Measurements from ENCODE around the gene SCGB3A2.

DNA sequence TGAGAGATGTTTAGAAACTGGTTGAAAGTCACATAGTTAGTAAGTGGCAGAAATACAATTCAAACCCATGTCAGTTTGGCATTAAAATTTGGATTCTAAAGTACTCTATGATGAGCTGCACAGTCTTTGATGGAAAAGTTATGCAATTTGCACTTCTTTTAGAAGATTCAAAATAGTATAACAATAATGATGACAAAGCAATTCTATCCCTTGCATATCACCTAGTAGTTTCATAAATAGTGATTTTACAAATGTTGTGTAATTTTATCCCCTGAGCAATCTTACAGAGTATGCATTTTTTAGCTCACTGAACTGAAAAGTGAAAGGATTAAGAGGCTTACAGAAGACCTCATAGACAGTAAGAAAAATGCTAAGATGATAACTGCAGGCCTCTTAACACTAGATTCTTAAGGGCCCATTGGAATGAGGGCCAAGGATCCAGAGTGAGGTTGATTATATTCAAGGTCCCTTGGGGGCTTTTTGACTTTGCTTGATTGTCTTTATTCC is 24.2 kb downstream of the SCGB3A2 start:
- TF ChIP-seq, protein P1, sequence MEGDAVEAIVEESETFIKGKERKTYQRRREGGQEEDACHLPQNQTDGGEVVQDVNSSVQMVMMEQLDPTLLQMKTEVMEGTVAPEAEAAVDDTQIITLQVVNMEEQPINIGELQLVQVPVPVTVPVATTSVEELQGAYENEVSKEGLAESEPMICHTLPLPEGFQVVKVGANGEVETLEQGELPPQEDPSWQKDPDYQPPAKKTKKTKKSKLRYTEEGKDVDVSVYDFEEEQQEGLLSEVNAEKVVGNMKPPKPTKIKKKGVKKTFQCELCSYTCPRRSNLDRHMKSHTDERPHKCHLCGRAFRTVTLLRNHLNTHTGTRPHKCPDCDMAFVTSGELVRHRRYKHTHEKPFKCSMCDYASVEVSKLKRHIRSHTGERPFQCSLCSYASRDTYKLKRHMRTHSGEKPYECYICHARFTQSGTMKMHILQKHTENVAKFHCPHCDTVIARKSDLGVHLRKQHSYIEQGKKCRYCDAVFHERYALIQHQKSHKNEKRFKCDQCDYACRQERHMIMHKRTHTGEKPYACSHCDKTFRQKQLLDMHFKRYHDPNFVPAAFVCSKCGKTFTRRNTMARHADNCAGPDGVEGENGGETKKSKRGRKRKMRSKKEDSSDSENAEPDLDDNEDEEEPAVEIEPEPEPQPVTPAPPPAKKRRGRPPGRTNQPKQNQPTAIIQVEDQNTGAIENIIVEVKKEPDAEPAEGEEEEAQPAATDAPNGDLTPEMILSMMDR (IDR thresholded peaks at IDR 0.05; ENCODE audit: insufficient read depth, low read length, poor library complexity, severe bottlenecking) = no peak
- TF ChIP-seq EZH2phosphoT487 (conservative IDR thresholded peaks at IDR 0.05; ENCODE audit: low read length) = no peak
